ENCODE data around the gene NEUROD2. TPM values are rescaled to one million over a fixed set of nuclear protein-coding genes. Genes with fewer than 3 reads are reported as not detected.
A peak's percentile ranks its signal among the peaks of the same experiment; 100 is the strongest.

Gene NEUROD2
- total and polyA plus RNA-seq, 2 experiments from 2014 or later, result not detected

- Mint-ChIP-seq H3K4me1 (peaks cover 57% of the 10 kb centered on the region), H3K27ac (no peak overlapping the region), H3K36me3 (ENCODE audit: low read depth) (0 out of 3 replicates have a peak, but pooled peaks cover under 1% of the 10 kb centered on the region), H3K27me3 (ENCODE audit: insufficient read depth, low read depth, poor library complexity) (peaks cover 66% of the 10 kb centered on the region), H3K9me3 (no peaks in the 10 kb centered on the region; the same call in 2 of the 3 replicates), H3K4me3 (peak overlapping the region; percentile 86; the same call in 2 of the 3 replicates)
- no peaks in the 10 kb centered on the region for H4K20me1 ChIP-seq (replicated peaks; ENCODE audit: insufficient read depth)
- H3K27me3 ChIP-seq (ENCODE audit: insufficient read depth), result peaks cover 84% of the 10 kb centered on the region
- peaks cover 34% of the 10 kb centered on the region for H3K4me1 ChIP-seq (ENCODE audit: insufficient read depth)
- no peak overlapping the region for H3K27ac ChIP-seq (ENCODE audit: low read depth)
- H3K4me2 ChIP-seq, result no peak overlapping the region
- H3K4me3 ChIP-seq, result no peak overlapping the region
- H3K36me3 ChIP-seq (ENCODE audit: insufficient read depth), result no peaks in the 10 kb centered on the region
- no peak for DNase-seq (ENCODE audit: low spot score)
- ATAC-seq, result no peak
- no peaks in the 10 kb centered on the region for H3K9me2 ChIP-seq (ENCODE audit: insufficient read depth)
- no peaks in the 10 kb centered on the region for H3K79me2 ChIP-seq (replicated peaks; ENCODE audit: insufficient read depth)
- TF ChIP-seq POLR2AphosphoS5 (IDR thresholded peaks at IDR 0.05; ENCODE audit: low read depth) (no peak), JUNB (IDR thresholded peaks at IDR 0.05; ENCODE audit: unreplicated experiment) (no peak), EZH2 (IDR thresholded peaks at IDR 0.05; ENCODE audit: low read depth, unreplicated experiment) (no peak), EZH2phosphoT487 (IDR thresholded peaks at IDR 0.05; ENCODE audit: unreplicated experiment) (no peak), REST (IDR thresholded peaks at IDR 0.05; ENCODE audit: unreplicated experiment) (no peak), ETS1 (IDR thresholded peaks at IDR 0.05) (no peak), CREB1 (CRISPR knock-in tag; IDR thresholded peaks at IDR 0.05; ENCODE audit: low read depth) (no peak), ZNF331 (CRISPR knock-in tag; IDR thresholded peaks at IDR 0.05; ENCODE audit: low read depth) (no peak), STAT1 (IDR thresholded peaks at IDR 0.05; ENCODE audit: unreplicated experiment) (no peak), ZNF114 (CRISPR knock-in tag; IDR thresholded peaks at IDR 0.05) (no peak), CTCF (conservative IDR thresholded peaks at IDR 0.05; ENCODE audit: low read depth in 2 of 2) (no peak), NANOG (IDR thresholded peaks at IDR 0.05; ENCODE audit: borderline replicate concordance) (no peak), ZNF462 (CRISPR knock-in tag; IDR thresholded peaks at IDR 0.05) (no peak)
- 0 out of 2 replicates have a peak, but pooled peaks cover 8% of the 10 kb centered on the region for H3F3A ChIP-seq (replicated peaks; ENCODE audit: low read depth)
- H2AFZ ChIP-seq, result no peak overlapping the region
Observed at GRCh38 chr17:39625198-39625785, 17.6 kb upstream of the NEUROD2 start.
